Loucy (cell line): ENCODE measurements around the gene NDUFS1.
"Not testable (repeated sequence)": the region's sequence is repeated elsewhere in the genome, so short reads cannot be mapped to it uniquely, and the experiment has no call there.

ENCODE experiments used
- H2AFZ ChIP-seq: fragments of 200-600 bp; sonication (generic); 2 replicates; pipeline ENCODE4 v1.6.0; 2016; ENCODE audit warnings: antibody characterized with exemption, mild to moderate bottlenecking, low read length, moderate library complexity
- H3F3A ChIP-seq: fragments of 200-600 bp; 2 replicates; pipeline ENCODE4 v1.6.0; 2016; ENCODE audit warnings: antibody characterized with exemption, low read depth, mild to moderate bottlenecking
- H3K27me3 ChIP-seq: fragments of 200-600 bp; sonication (generic); 2 replicates; pipeline ENCODE4 v1.6.1; 2014; ENCODE audit warnings: low read length, mild to moderate bottlenecking; ENCODE audit not compliant: insufficient read depth, poor library complexity, severe bottlenecking
- H3K36me3 ChIP-seq: fragments of 200-600 bp; sonication (generic); 2 replicates; pipeline ENCODE4 v1.6.1; 2016; ENCODE audit warnings: low read length; ENCODE audit not compliant: insufficient read depth
- H3K4me1 ChIP-seq: fragments of 200-600 bp; sonication (generic); 2 replicates; pipeline ENCODE4 v1.5.1; 2014; ENCODE audit warnings: low read length, mild to moderate bottlenecking; ENCODE audit not compliant: insufficient read depth, poor library complexity, severe bottlenecking
- H3K4me2 ChIP-seq: fragments of 200-600 bp; sonication (generic); 2 replicates; pipeline ENCODE4 v1.6.0; 2014; ENCODE audit warnings: antibody characterized with exemption, low read length, low read depth, mild to moderate bottlenecking; ENCODE audit not compliant: poor library complexity, severe bottlenecking
- H3K4me3 ChIP-seq: fragments of 200-600 bp; sonication (generic); 2 replicates; pipeline ENCODE4 v1.5.1; 2014; ENCODE audit warnings: low read length, mild to moderate bottlenecking, mixed read lengths; ENCODE audit not compliant: poor library complexity, severe bottlenecking
- H3K79me2 ChIP-seq: fragments of 200-600 bp; sonication (generic); 2 replicates; pipeline ENCODE4 v1.6.1; 2014; ENCODE audit warnings: low read length; ENCODE audit not compliant: insufficient read depth
- H3K9ac ChIP-seq: fragments of 200-600 bp; sonication (generic); 2 replicates; pipeline ENCODE4 v1.6.0; 2014; ENCODE audit warnings: mild to moderate bottlenecking, low read depth, low read length, moderate library complexity; ENCODE audit not compliant: poor library complexity, severe bottlenecking
- H3K9me2 ChIP-seq: fragments of 200-600 bp; sonication (generic); replicated peaks from 2 replicates; pipeline ENCODE4 v1.6.1; 2016; ENCODE audit warnings: low read depth, low read length, mixed read lengths
- H3K9me3 ChIP-seq: fragments of 200-600 bp; sonication (generic); 2 replicates; pipeline ENCODE4 v1.6.1; 2014; ENCODE audit warnings: mild to moderate bottlenecking, antibody characterized with exemption, low read length, low read depth; ENCODE audit not compliant: insufficient read depth
- H4K20me1 ChIP-seq: fragments of 200-600 bp; sonication (generic); 2 replicates; pipeline ENCODE4 v1.6.0; 2014; ENCODE audit warnings: antibody characterized with exemption, low read length, mild to moderate bottlenecking; ENCODE audit not compliant: insufficient read depth, poor library complexity, severe bottlenecking
- CTCF ChIP-seq: fragments of 200-600 bp; sonication (generic); conservative IDR thresholded peaks from 2 replicates; pipeline ENCODE4 v1.5.1; 2014; ENCODE audit warnings: mild to moderate bottlenecking, antibody characterized with exemption, low read length
- EZH2phosphoT487 ChIP-seq: fragments of 200-600 bp; IDR thresholded peaks from 2 replicates; pipeline ENCODE4 v1.6.1; 2018; ENCODE audit warnings: antibody characterized with exemption, mild to moderate bottlenecking, moderate library complexity, borderline replicate concordance

Gene NDUFS1

GRCh38 chr2:206173147-206173546 is 13.9 kb upstream of the NDUFS1 start:
- TF ChIP-seq EZH2phosphoT487 (no peak), CTCF (no peak)
- Histone ChIP-seq H3K79me2 (no peaks in the 10 kb centered on the region), H3K9me3 (no peaks in the 10 kb centered on the region), H2AFZ (no peak overlapping the region), H3K9ac (no peak overlapping the region), H3K27me3 (no peaks in the 10 kb centered on the region), H3K4me2 (no peak overlapping the region), H3F3A (no peaks in the 10 kb centered on the region), H3K9me2 (no peaks in the 10 kb centered on the region), H3K4me3 (no peak overlapping the region), H3K36me3 (no peaks in the 10 kb centered on the region), H4K20me1 (no peaks in the 10 kb centered on the region), H3K4me1 (no peaks in the 10 kb centered on the region)

GRCh38 chr2:206171624-206172397 is 12.6 kb upstream of the NDUFS1 start:
- not testable (repeated sequence) for H3K27me3 ChIP-seq, H3K4me2 ChIP-seq, H2AFZ ChIP-seq, H3K4me1 ChIP-seq, H3K36me3 ChIP-seq, H3K79me2 ChIP-seq, H3K9ac ChIP-seq, H3K4me3 ChIP-seq, H3K9me2 ChIP-seq, H4K20me1 ChIP-seq, H3F3A ChIP-seq, H3K9me3 ChIP-seq

- not testable (repeated sequence) for H3K9me3 ChIP-seq, H2AFZ ChIP-seq, H3K4me3 ChIP-seq, H3K9me2 ChIP-seq, H3K9ac ChIP-seq, H3F3A ChIP-seq, H3K36me3 ChIP-seq, H3K4me1 ChIP-seq, H3K4me2 ChIP-seq, H3K27me3 ChIP-seq
- Histone ChIP-seq H4K20me1 (peaks cover 11% of the 10 kb centered on the region), H3K79me2 (peaks cover 14% of the 10 kb centered on the region)
Observed at GRCh38 chr2:206168230-206168629, 9.0 kb upstream of the NDUFS1 start.

GRCh38 chr2:206164261-206164862 is 5.1 kb upstream of the NDUFS1 start:
- peak overlapping the region; percentile 95 for H3K4me2 ChIP-seq

More at GRCh38 chr2:206164261-206164862, 5.1 kb upstream of the NDUFS1 start:
- peaks cover 28% of the 10 kb centered on the region; the same call in 1 of the 2 replicates for H3K36me3 ChIP-seq
- H3K9me2 ChIP-seq: no peaks in the 10 kb centered on the region
- H4K20me1 ChIP-seq: peaks cover 41% of the 10 kb centered on the region
- H3F3A ChIP-seq: no peaks in the 10 kb centered on the region
- H3K27me3 ChIP-seq: no peaks in the 10 kb centered on the region
- H3K79me2 ChIP-seq: peaks cover 49% of the 10 kb centered on the region
- H3K4me3 ChIP-seq: no peak overlapping the region
- no peak overlapping the region for H3K9ac ChIP-seq
- H3K9me3 ChIP-seq: no peaks in the 10 kb centered on the region
- TF ChIP-seq CTCF (peak; percentile 85), EZH2phosphoT487 (no peak)
- peaks cover 31% of the 10 kb centered on the region for H3K4me1 ChIP-seq
- no peak overlapping the region for H2AFZ ChIP-seq
